ENCODE data around the gene OLFML2A. TPM values are rescaled to one million over a fixed set of nuclear protein-coding genes. Genes with fewer than 3 reads are reported as not detected.

Gene OLFML2A
- total and polyA plus RNA-seq, 2 of the 4 experiments (the other 2 are of a cell fraction), result 2.0 to 5.9 TPM

- no peak overlapping the region for H4K5ac ChIP-seq (ENCODE audit: low read depth, low read length)
Measured at GRCh38 chr9:124764774-124765438, 12.0 kb upstream of the OLFML2A start.

More at GRCh38 chr9:124764774-124765438, 12.0 kb upstream of the OLFML2A start:
- Histone ChIP-seq H3K18ac (ENCODE audit: low read depth, low read length) (no peak overlapping the region), H2AFZ (replicated peaks; ENCODE audit: low read length, poor library complexity) (no peak overlapping the region), H3K27ac (ENCODE audit: insufficient read depth, low read length) (no peak overlapping the region), H3K9me1 (ENCODE audit: insufficient read depth, low read length) (no peaks in the 10 kb centered on the region), H2AK5ac (ENCODE audit: low read depth, low read length) (no peak overlapping the region), H2BK5ac (ENCODE audit: low read depth, low read length, poor library complexity, severe bottlenecking) (no peak overlapping the region), H3K4me3 (ENCODE audit: insufficient read depth, low read depth, low read length) (no peak overlapping the region), H3K4me2 (ENCODE audit: low read depth, low read length) (no peak overlapping the region), H3K27me3 (ENCODE audit: control insufficient read depth, insufficient read depth, low read length) (peaks cover 75% of the 10 kb centered on the region), H3K36me3 (ENCODE audit: control insufficient read depth, insufficient read depth, low read length) (no peaks in the 10 kb centered on the region), H3K56ac (ENCODE audit: extremely low read depth, insufficient read depth, low read length) (no peak overlapping the region), H4K20me1 (ENCODE audit: insufficient read depth, low read length) (peaks cover 9% of the 10 kb centered on the region; the same call in 1 of the 2 replicates), H3K4ac (ENCODE audit: low read depth, low read length) (no peak overlapping the region), H3K79me1 (ENCODE audit: low read depth in 1 of 2, low read length in 2 of 2) (no peaks in the 10 kb centered on the region), H4K8ac (ENCODE audit: low read depth in 2 of 2, low read length in 2 of 2) (no peak overlapping the region), H3K14ac (replicated peaks; ENCODE audit: low read depth, low read length) (no peak overlapping the region), H3K9me3 (ENCODE audit: control insufficient read depth, insufficient read depth, low read length) (no peaks in the 10 kb centered on the region), H2BK20ac (ENCODE audit: low read depth, low read length) (no peak overlapping the region), H3K23ac (ENCODE audit: low read depth, low read length) (no peak overlapping the region), H3K4me1 (ENCODE audit: control insufficient read depth, insufficient read depth, low read length) (no peaks in the 10 kb centered on the region), H2AK9ac (replicated peaks; ENCODE audit: low read depth, low read length, poor library complexity) (no peak overlapping the region), H2BK120ac (ENCODE audit: low read depth, low read length) (no peak overlapping the region), H4K91ac (ENCODE audit: insufficient read depth, low read depth, low read length) (no peak overlapping the region), H3K9ac (ENCODE audit: low read depth, low read length) (no peak overlapping the region), H2BK15ac (ENCODE audit: low read depth, low read length) (no peak overlapping the region)
- CTCF ChIA-PET, result interaction anchor here (1.1 to 2.9 kb wide), 2 partner anchors 49 to 88 kb away, joined by 4 to 10 read pairs; partner anchors contain the start of gene WDR38
- intact Hi-C loops (cut with micrococcal nuclease), result loop anchor here (2.0 kb wide), 1 partner anchor 52 kb away; no protein-coding TSS in a partner anchor
- POLR2A ChIA-PET (ENCODE audit: unreplicated experiment), result no interaction called here
- ATAC-seq (ENCODE audit: low read depth) (peak; percentile 37), DNase-seq (no peak)
- TF ChIP-seq SMC3 (IDR thresholded peaks at IDR 0.05; ENCODE audit: low read depth, low read length) (peak; percentile 18; the same call in 1 of the 2 replicates), NFE2L2 (IDR thresholded peaks at IDR 0.05; ENCODE audit: low read depth, low read length) (no peak), RAD21 (IDR thresholded peaks at IDR 0.05; ENCODE audit: low read length) (peak; percentile 42), CTCF (conservative IDR thresholded peaks at IDR 0.05; ENCODE audit: low read depth, low read length) (peak; percentile 40)
- dilution Hi-C loops (cut with HindIII; ENCODE audit: low sequenced_read_pairs, unreplicated experiment), result no loop called here
- 100% methylated on average over 2 of the region's 6 CpGs; no CpG with 5 or more reads in 1 of the 2 experiments for WGBS, 2 experiments (ENCODE audit: extremely low coverage in 2 of 2, insufficient read length in 1 of 2)
- no TSS peak for BruUV-seq (replicated peaks)
- in situ Hi-C loops (cut with MboI; ENCODE audit: low sequenced_read_pairs), result no loop called here
